Naive thymus-derived CD8-positive, alpha-beta T cell (primary cell): ENCODE results near the gene WIZ. TPM values are rescaled to one million over a fixed set of nuclear protein-coding genes. Genes with fewer than 3 reads are reported as not detected.

Experiments
- ATAC-seq, 2 donors: fragments of 150-1000 bp; cut with Tn5 transposase in 1 of 2; sonication (Bioruptor Pico), chemical (Tn5 transposase) in 1 of 2; 1 replicate in 1 of 2; 2 replicates in 1 of 2; pipeline ENCODE4 v1.10.0; 2021; ENCODE audit warnings: mild to moderate bottlenecking in 2 of 2, moderate library complexity in 2 of 2
- POLR2A ChIA-PET: fragments of 350-600 bp; sonication (Branson Sonifier 250); formaldehyde crosslinking; loops from one replicate; lab custom pipeline; 2021; ENCODE audit warnings: antibody characterized with exemption; lab: Charles Lee
- DNase-seq, 10 donors: peaks; one replicate each; pipeline versions ENCODE4 v3.0.0 to v3.0.0-alpha.2; 2020 to 2022
- H3K27ac Mint-ChIP-seq, 10 donors: one replicate each; pipeline ENCODE4 v1.8.0; 2020 to 2022; ENCODE audit warnings: mild to moderate bottlenecking in 10 of 10, mixed read lengths in 10 of 10, moderate library complexity in 4 of 10, inconsistent platforms in 1 of 10
- H3K27me3 Mint-ChIP-seq, 5 donors: one replicate each; pipeline ENCODE4 v1.8.0; 2021 to 2022; ENCODE audit warnings: mixed read lengths in 5 of 5
- H3K36me3 Mint-ChIP-seq, 3 donors: one replicate each; pipeline ENCODE4 v1.8.0; 2020 to 2022; ENCODE audit warnings: mixed read lengths in 3 of 3, mild to moderate bottlenecking in 2 of 3, inconsistent platforms in 1 of 3
- H3K4me1 Mint-ChIP-seq, 4 donors: one replicate each; pipeline ENCODE4 v1.8.0; 2021 to 2022; ENCODE audit warnings: mixed read lengths in 4 of 4
- H3K4me3 Mint-ChIP-seq, 10 donors: one replicate each; pipeline ENCODE4 v1.8.0; 2020 to 2022; ENCODE audit warnings: mild to moderate bottlenecking in 10 of 10, mixed read lengths in 10 of 10, moderate library complexity in 6 of 10, inconsistent platforms in 1 of 10
- H3K9me3 Mint-ChIP-seq, 9 donors: one replicate each; pipeline ENCODE4 v1.8.0; 2020 to 2022; ENCODE audit warnings: mixed read lengths in 9 of 9, mild to moderate bottlenecking in 3 of 9, inconsistent platforms in 1 of 9, moderate library complexity in 1 of 9
- polyA plus RNA-seq, 3 donors: library from polyadenylated mRNA; unstranded; fragments of 300-500 nt; fragmentation: Illumina TruSeq; gene quantifications; one replicate each; pipeline ENCODE4 v1.2.3, GENCODE V29; 2021
- total RNA-seq, 8 experiments: library from RNA in 2 of 8; stranded (reverse) in 2 of 8; gene quantifications; one replicate each; pipeline ENCODE4 v1.2.3 and lab custom pipeline; 2021 to 2026

The WIZ gene
- total and polyA plus RNA-seq, 5 experiments from 2014 or later, result 0.57 to 32.6 (median 2.0) TPM

GRCh38 chr19:15463861-15464371 is 14.2 kb upstream of the WIZ start:
- Mint-ChIP-seq H3K4me3 (peak overlapping the region; percentile 91 to 98 (median 94)), H3K4me1 (peaks cover 30 to 76% (median 71%) of the 10 kb centered on the region in 4 donors), H3K27ac (peak overlapping the region; percentile 92 to 98 (median 96)), H3K36me3 (peaks cover 0 to 39% (median 12%) of the 10 kb centered on the region in 3 donors), H3K9me3 (no peaks in the 10 kb centered on the region), H3K27me3 (no peaks in the 10 kb centered on the region)
- DNase-seq, result peak; percentile 62 to 86 (median 78)
- peak; percentile 86 to 94 for ATAC-seq
- POLR2A ChIA-PET, result interaction anchor here (0.9 to 6.4 kb wide), 23 partner anchors 9 to 373 kb away, joined by 3 to 69 read pairs (median 6); partner anchors contain the start of genes AKAP8, AKAP8L, BRD4 and CYP4F22

DNA sequence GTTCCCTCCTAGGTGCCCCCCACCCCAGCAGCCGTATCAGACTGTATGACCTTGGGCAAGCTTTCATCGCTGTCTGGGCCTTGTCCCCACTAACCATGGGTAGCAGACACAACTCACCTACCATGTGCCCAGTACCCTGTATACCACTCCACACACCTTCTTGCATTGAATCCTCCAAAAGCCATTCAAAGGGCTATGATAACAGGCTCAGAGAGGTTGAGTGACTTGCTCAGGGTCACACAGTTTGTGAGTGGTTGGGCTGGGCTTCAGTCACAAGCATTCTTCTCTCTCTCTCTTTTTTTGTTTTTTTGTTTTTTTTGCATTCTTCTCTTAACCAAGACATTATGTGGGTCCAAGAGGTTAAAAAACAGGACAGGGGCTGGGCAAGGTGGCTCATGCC is 11.9 kb upstream of the WIZ start:
- peak overlapping the region; percentile 59 to 98 (median 91) for H3K27ac Mint-ChIP-seq
- H3K36me3 Mint-ChIP-seq, result peaks cover 0 to 50% (median 12%) of the 10 kb centered on the region in 3 donors
- no peak for DNase-seq
- H3K4me3 Mint-ChIP-seq, result peak overlapping the region; percentile 39 to 98 (median 94)
- no peak for ATAC-seq
- H3K27me3 Mint-ChIP-seq, result no peaks in the 10 kb centered on the region
- H3K4me1 Mint-ChIP-seq, result peaks cover 17 to 57% (median 51%) of the 10 kb centered on the region in 4 donors
- no peaks in the 10 kb centered on the region for H3K9me3 Mint-ChIP-seq
- POLR2A ChIA-PET, result interaction anchor here (1.3 to 6.2 kb wide), 3 partner anchors 11 to 43 kb away, joined by 5 to 48 read pairs (median 38); partner anchors contain the start of genes AKAP8L and WIZ

- Mint-ChIP-seq H3K27me3 (no peaks in the 10 kb centered on the region), H3K9me3 (no peaks in the 10 kb centered on the region), H3K27ac (peak overlapping the region in 4 of 10 donors; percentile 20 to 77 (median 42)), H3K4me3 (no peak overlapping the region), H3K36me3 (peaks cover 0 to 76% (median 17%) of the 10 kb centered on the region in 3 donors), H3K4me1 (peaks cover 14 to 55% (median 41%) of the 10 kb centered on the region in 4 donors)
- no peak for ATAC-seq
- POLR2A ChIA-PET, result interaction anchor here (1.1 to 1.9 kb wide), 3 partner anchors 8 to 93 kb away, joined by 3 to 7 read pairs (median 4); partner anchors contain the start of gene AKAP8L
- DNase-seq, result peak in 1 of 10 donors; percentile 50
Observed at GRCh38 chr19:15457701-15458484, 8.1 kb upstream of the WIZ start.

DNA sequence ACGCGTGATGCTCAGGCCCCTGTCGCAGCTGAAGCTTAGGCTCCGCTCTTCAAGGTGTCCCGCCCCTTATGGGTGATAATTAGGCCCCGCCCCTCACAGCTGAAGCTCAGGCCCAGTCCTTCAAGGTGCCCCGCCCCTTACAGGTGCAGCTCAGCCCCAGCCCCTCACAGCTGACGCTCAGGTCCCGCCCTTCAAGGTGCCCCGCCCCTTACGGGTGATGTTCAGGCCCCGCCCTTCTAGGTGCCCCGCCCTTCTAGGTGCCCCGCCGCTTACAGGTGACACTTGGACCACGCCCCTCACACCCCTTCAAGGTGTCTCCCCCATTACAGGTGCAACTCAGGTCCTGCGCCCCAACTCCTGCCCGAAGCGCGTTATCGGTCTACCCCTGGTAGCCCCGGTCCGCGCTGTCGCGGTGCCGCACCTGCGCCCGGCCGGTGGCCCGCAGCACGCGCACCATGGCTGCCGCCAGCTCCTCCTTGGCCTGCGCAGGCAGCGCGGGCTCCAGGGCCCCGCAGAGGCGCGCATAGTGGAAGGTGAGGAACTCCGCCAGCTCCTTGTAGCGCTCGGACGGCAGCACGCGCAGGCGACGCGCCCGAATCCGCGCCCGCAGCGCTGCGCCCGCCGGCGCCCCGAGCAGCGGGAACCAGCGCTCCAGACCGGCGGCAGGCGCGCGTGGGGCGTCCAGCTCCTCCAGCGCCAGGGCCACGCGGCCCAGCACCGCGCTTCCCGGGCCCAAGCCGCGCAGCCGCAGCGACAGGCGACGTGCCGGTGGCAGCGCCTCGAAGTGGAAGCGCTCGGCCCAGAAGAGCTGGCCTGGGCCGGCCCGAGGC is 7.3 kb upstream of the WIZ start:
- Mint-ChIP-seq H3K27me3 (no peaks in the 10 kb centered on the region), H3K27ac (no peak overlapping the region), H3K4me3 (no peak overlapping the region), H3K9me3 (no peaks in the 10 kb centered on the region), H3K36me3 (peaks cover 0 to 74% (median 18%) of the 10 kb centered on the region in 3 donors), H3K4me1 (peaks cover 14 to 51% (median 33%) of the 10 kb centered on the region in 4 donors)
- DNase-seq (peak in 1 of 10 donors; percentile 60), ATAC-seq (peak; percentile 30 to 43)
- POLR2A ChIA-PET, result interaction anchor here (1.1 to 2.3 kb wide), 4 partner anchors 9 to 94 kb away, joined by 3 to 9 read pairs (median 6); partner anchors contain the start of gene AKAP8L

- Mint-ChIP-seq H3K4me3 (no peak overlapping the region), H3K9me3 (no peaks in the 10 kb centered on the region), H3K4me1 (peaks cover 14 to 48% (median 27%) of the 10 kb centered on the region in 4 donors), H3K27ac (peak overlapping the region in 2 of 10 donors; percentile 20 to 73), H3K36me3 (peaks cover 0 to 74% (median 22%) of the 10 kb centered on the region in 3 donors), H3K27me3 (no peaks in the 10 kb centered on the region)
- DNase-seq, result no peak
- POLR2A ChIA-PET, result interaction anchor here (0.6 to 2.3 kb wide), 5 partner anchors 9 to 95 kb away, joined by 3 to 9 read pairs (median 6); partner anchors contain the start of gene AKAP8L
- ATAC-seq, result no peak
Observed at GRCh38 chr19:15456441-15456840, 6.7 kb upstream of the WIZ start.

GRCh38 chr19:15455996-15456395 is 6.2 kb upstream of the WIZ start:
- H3K4me1 Mint-ChIP-seq, result peaks cover 17 to 48% (median 28%) of the 10 kb centered on the region in 4 donors
- H3K9me3 Mint-ChIP-seq, result no peaks in the 10 kb centered on the region
- H3K27me3 Mint-ChIP-seq, result no peaks in the 10 kb centered on the region
- H3K36me3 Mint-ChIP-seq, result peaks cover 0 to 74% (median 25%) of the 10 kb centered on the region in 3 donors
- DNase-seq, result no peak
- H3K4me3 Mint-ChIP-seq, result no peak overlapping the region
- H3K27ac Mint-ChIP-seq, result peak overlapping the region in 5 of 10 donors; percentile 22 to 81 (median 56)
- POLR2A ChIA-PET, result interaction anchor here (0.6 to 2.3 kb wide), 5 partner anchors 9 to 95 kb away, joined by 4 to 9 read pairs (median 6); partner anchors contain the start of gene AKAP8L
- ATAC-seq, result no peak

DNA sequence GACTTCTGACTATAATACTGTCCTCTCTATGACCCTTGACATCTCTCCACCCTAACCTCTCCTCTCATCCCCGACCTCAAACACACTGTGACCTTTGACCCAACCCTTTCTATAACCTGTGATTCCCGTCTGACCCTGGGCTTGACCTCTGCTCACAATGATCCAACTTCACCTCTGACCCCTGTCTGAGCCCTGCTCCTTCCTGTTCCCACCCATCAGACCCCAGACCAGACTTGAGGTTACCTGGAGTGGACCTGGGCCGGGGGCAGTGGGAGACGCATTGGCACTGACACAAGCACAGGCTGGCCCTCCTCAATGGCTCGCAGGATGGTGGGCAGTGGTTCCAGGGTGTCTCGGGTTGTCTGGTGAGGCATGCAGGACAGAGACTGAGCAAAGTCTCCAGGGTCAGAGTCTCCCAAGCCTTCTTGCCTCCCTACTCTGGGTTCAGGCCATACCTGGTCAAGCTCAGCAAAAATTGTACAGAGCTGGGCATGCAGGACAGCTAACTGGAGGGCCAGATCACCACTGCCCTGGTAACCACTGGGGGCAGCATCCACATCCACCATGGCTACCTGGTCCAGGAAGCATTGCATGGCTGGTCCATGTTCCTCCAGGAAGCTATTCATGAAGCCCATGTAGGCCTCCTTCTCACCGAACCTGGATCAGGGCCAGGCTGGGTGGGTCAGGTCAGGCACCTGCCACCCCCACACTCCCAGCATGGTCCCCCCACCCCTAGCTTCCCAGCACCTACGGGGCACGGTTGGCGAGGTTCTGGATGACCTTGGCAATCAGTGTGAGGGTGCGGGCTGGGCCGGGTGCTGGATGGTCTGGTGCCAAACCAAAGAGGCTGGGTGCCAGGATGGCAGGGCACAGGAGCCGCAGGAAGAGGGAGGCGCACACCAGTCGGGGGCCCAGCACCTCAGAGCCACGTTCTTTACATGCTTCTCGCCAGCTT is 4.4 kb upstream of the WIZ start:
- peaks cover 0 to 9% (median 0%) of the 10 kb centered on the region in 9 donors for H3K9me3 Mint-ChIP-seq
- DNase-seq, result peak in 1 of 10 donors; percentile 59
- no peak for ATAC-seq
- H3K27me3 Mint-ChIP-seq, result no peaks in the 10 kb centered on the region
- peaks cover 0 to 58% (median 20%) of the 10 kb centered on the region in 3 donors for H3K36me3 Mint-ChIP-seq
- H3K4me1 Mint-ChIP-seq, result peaks cover 19 to 40% (median 29%) of the 10 kb centered on the region in 4 donors
- H3K4me3 Mint-ChIP-seq, result peak overlapping the region in 1 of 10 donors; percentile 26
- H3K27ac Mint-ChIP-seq, result peak overlapping the region in 8 of 10 donors; percentile 44 to 93 (median 68)
- POLR2A ChIA-PET, result interaction anchor here (0.6 to 1.9 kb wide), 7 partner anchors 9 to 100 kb away, joined by 3 to 12 read pairs (median 4); no protein-coding TSS in a partner anchor

DNA sequence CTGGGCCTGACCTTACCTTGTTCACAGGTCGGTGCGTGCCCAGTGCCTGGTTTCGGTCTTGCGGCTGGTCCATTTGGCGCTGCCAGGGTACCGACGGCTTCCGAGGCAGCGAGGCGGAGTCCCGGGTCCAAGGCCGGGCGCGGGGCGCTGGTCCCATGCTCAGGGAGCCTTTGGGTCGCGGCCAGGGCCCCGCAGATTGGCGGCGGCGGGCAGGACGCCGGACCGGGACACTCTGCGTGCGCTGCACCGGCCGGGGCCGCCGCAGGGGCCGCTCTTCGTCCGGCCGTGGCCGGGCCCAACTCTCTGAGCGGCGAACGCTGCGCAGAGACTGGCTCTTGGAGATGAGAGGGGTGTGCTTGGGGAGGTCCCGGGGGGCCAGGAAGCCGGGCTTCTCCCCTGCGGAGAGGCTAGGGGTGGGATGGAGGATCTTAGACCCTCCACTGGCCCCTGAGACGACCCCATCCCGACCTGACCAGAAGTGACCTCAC is 3.4 kb upstream of the WIZ start:
- POLR2A ChIA-PET, result interaction anchor here (3.1 to 4.6 kb wide), 2 partner anchors 9 to 73 kb away, joined by 8 to 48 read pairs; partner anchors contain the start of genes AKAP8 and RASAL3
- DNase-seq, result no peak
- Mint-ChIP-seq H3K36me3 (peaks cover 0 to 55% (median 20%) of the 10 kb centered on the region in 3 donors), H3K27ac (peak overlapping the region in 4 of 10 donors; percentile 44 to 93 (median 60)), H3K4me1 (peaks cover 26 to 49% (median 36%) of the 10 kb centered on the region in 4 donors), H3K4me3 (no peak overlapping the region), H3K9me3 (peaks cover 0 to 9% (median 0%) of the 10 kb centered on the region in 9 donors), H3K27me3 (no peaks in the 10 kb centered on the region)
- ATAC-seq, result no peak

GRCh38 chr19:15452111-15453047 is 2.6 kb upstream of the WIZ start:
- Mint-ChIP-seq H3K36me3 (peaks cover 0 to 50% (median 20%) of the 10 kb centered on the region in 3 donors), H3K27me3 (no peaks in the 10 kb centered on the region), H3K9me3 (peaks cover 0 to 9% (median 0%) of the 10 kb centered on the region in 9 donors), H3K4me3 (peak overlapping the region in 1 of 10 donors; percentile 69), H3K27ac (peak overlapping the region in 6 of 10 donors; percentile 10 to 83 (median 64)), H3K4me1 (peaks cover 25 to 46% (median 35%) of the 10 kb centered on the region in 4 donors)
- POLR2A ChIA-PET, result interaction anchor here (0.7 to 4.6 kb wide), 6 partner anchors 10 to 298 kb away, joined by 3 to 48 read pairs (median 6); partner anchors contain the start of genes AKAP8, AKAP8L and RASAL3
- DNase-seq (peak in 2 of 10 donors; percentile 23 to 63), ATAC-seq (no peak)
